KMS-11 (cell line): ENCODE data around the gene RPL36A.

Source experiments
- H2AFZ ChIP-seq: fragments of 200-600 bp; sonication (generic); 2 replicates; pipeline ENCODE4 v1.6.1; 2016; ENCODE audit warnings: antibody characterized with exemption, mixed run types, low read depth
- H3K27ac ChIP-seq: fragments of 200-600 bp; sonication (generic); 2 replicates; pipeline ENCODE4 v1.6.1; 2016; ENCODE audit warnings: mild to moderate bottlenecking, mixed run types
- H3K27me3 ChIP-seq: fragments of 200-600 bp; sonication (generic); 2 replicates; pipeline ENCODE4 v1.6.1; 2017; ENCODE audit warnings: mild to moderate bottlenecking, low read depth, mixed run types, moderate library complexity; ENCODE audit not compliant: insufficient read depth
- H3K36me3 ChIP-seq: fragments of 200-600 bp; sonication (generic); 2 replicates; pipeline ENCODE4 v1.6.1; 2017; ENCODE audit warnings: mild to moderate bottlenecking, mixed run types; ENCODE audit not compliant: insufficient read depth
- H3K4me1 ChIP-seq: fragments of 200-600 bp; sonication (generic); 2 replicates; pipeline ENCODE4 v1.6.1; 2016; ENCODE audit warnings: mild to moderate bottlenecking, low read depth, mixed run types; ENCODE audit not compliant: poor library complexity, severe bottlenecking
- H3K4me2 ChIP-seq: fragments of 200-600 bp; sonication (generic); 2 replicates; pipeline ENCODE4 v1.7.0; 2016; ENCODE audit warnings: mild to moderate bottlenecking, mixed run types
- H3K4me3 ChIP-seq: fragments of 200-600 bp; sonication (generic); IDR thresholded peaks from 2 replicates; pipeline ENCODE4 v1.6.1; 2017; ENCODE audit warnings: low read depth, low read length, mixed read lengths; ENCODE audit not compliant: insufficient read depth
- H3K79me2 ChIP-seq: fragments of 200-600 bp; sonication (generic); 2 replicates; pipeline ENCODE4 v1.6.1; 2016; ENCODE audit warnings: low read depth, mixed run types; ENCODE audit not compliant: insufficient read depth
- H3K9ac ChIP-seq: fragments of 200-600 bp; sonication (generic); 2 replicates; pipeline ENCODE4 v1.6.1; 2016; ENCODE audit warnings: mild to moderate bottlenecking, mixed run types
- H4K20me1 ChIP-seq: fragments of 200-600 bp; sonication (generic); 2 replicates; pipeline ENCODE4 v1.6.1; 2016; ENCODE audit warnings: mild to moderate bottlenecking, mixed run types; ENCODE audit not compliant: insufficient read depth
- CTCF ChIP-seq: fragments of 200-600 bp; sonication (generic); conservative IDR thresholded peaks from 2 replicates; pipeline ENCODE4 v1.6.1; 2017; ENCODE audit warnings: low read depth, mild to moderate bottlenecking, antibody characterized with exemption, low read length, moderate library complexity, mixed read lengths

The RPL36A gene

GRCh38 chrX:101362757-101363156, 28.1 kb upstream of the RPL36A start:
- Histone ChIP-seq H3K4me1 (no peaks in the 10 kb centered on the region), H3K79me2 (no peaks in the 10 kb centered on the region), H3K9ac (no peak overlapping the region), H3K4me2 (no peak overlapping the region), H2AFZ (no peak overlapping the region), H3K27me3 (no peaks in the 10 kb centered on the region), H3K36me3 (no peaks in the 10 kb centered on the region), H3K4me3 (no peak overlapping the region), H4K20me1 (no peaks in the 10 kb centered on the region), H3K27ac (no peak overlapping the region)
- TF ChIP-seq CTCF, result no peak

- Histone ChIP-seq H3K27me3 (no peaks in the 10 kb centered on the region), H3K4me1 (no peaks in the 10 kb centered on the region), H3K4me2 (no peak overlapping the region), H3K36me3 (no peaks in the 10 kb centered on the region), H3K79me2 (no peaks in the 10 kb centered on the region), H3K27ac (no peak overlapping the region), H3K9ac (no peak overlapping the region), H3K4me3 (no peak overlapping the region), H4K20me1 (no peaks in the 10 kb centered on the region), H2AFZ (no peak overlapping the region)
- no peak for TF ChIP-seq CTCF
Measured at GRCh38 chrX:101365301-101365795, 25.5 kb upstream of the RPL36A start.

- Histone ChIP-seq H3K27ac (no peak overlapping the region), H3K36me3 (no peaks in the 10 kb centered on the region), H3K27me3 (no peaks in the 10 kb centered on the region), H3K4me1 (no peaks in the 10 kb centered on the region), H3K79me2 (no peaks in the 10 kb centered on the region), H4K20me1 (no peaks in the 10 kb centered on the region), H3K4me2 (no peak overlapping the region), H2AFZ (no peak overlapping the region), H3K4me3 (no peak overlapping the region), H3K9ac (no peak overlapping the region)
- TF ChIP-seq CTCF, result no peak
Measured at GRCh38 chrX:101368800-101369199, 22.0 kb upstream of the RPL36A start.

GRCh38 chrX:101369687-101370086, 21.1 kb upstream of the RPL36A start:
- TF ChIP-seq CTCF, result no peak
- no peaks in the 10 kb centered on the region for H3K27me3 ChIP-seq
- H3K4me3 ChIP-seq, result no peak overlapping the region
- no peak overlapping the region for H2AFZ ChIP-seq
- no peak overlapping the region for H3K27ac ChIP-seq
- H4K20me1 ChIP-seq, result no peaks in the 10 kb centered on the region
- H3K79me2 ChIP-seq, result no peaks in the 10 kb centered on the region
- no peak overlapping the region for H3K4me2 ChIP-seq
- H3K36me3 ChIP-seq, result no peaks in the 10 kb centered on the region
- no peaks in the 10 kb centered on the region for H3K4me1 ChIP-seq
- no peak overlapping the region for H3K9ac ChIP-seq
